ENCODE results near the gene ZCCHC12.
"Not testable (repeated sequence)": the region's sequence is repeated elsewhere in the genome, so short reads cannot be mapped to it uniquely, and the experiment has no call there.

Gene ZCCHC12

DNA sequence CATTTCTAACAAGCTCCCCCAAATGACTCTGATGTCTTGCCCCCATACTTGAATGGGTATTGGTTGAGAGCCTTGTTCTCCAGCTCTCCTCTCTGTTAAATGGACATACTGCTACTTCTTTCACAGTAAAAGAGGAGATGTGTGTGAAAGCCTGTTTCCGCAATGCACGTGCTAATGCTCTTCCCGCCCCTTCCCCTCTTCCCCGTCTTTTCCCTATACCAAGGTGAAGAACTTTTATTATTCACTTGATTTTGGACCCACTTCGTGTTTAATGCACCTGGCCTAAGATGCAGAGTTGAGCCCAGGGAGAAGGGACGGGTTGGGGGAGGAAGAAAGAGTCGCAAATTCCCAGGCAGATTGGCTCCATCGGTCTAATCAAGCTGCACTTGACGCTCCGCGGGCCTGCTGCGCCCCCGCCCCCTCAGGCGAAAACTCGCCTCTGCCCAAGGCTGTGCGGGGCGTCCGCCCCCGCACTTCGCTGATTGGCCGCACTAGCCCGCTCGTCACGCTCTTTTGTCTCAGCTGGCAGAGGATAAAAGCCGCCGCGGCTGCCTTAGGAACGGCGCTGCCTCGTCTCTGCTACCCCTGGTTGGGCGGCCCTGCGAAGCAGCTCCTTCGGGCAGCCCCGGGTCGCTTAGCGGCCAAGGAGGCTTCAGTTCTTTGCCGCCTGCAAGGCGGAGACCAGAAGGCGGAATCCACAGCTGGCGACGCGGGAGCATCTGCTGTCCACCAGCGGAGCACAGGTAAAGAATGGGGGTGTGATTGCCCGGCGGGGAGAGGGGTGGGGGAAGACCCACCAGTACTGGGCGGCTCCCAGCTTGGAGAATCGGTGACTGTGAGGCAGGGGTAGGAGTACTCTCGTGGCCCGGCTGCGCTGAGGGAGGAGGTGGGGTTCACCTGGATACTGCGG lies at the start of gene ZCCHC12:
Gene ZCCHC12, plus strand, starts transcription at position 562 of the 910 bp plus-strand sequence. CDS start 1,421 bp downstream, outside the sequence.
- H3K4me1 ChIP-seq (ENCODE audit: control insufficient read depth in 5 of 5, insufficient read depth in 5 of 5, low read length in 5 of 5), result peaks cover 0 to 20% (median 13%) of the 10 kb centered on the region in 5 donors
- peaks cover 24 to 48% (median 42%) of the 10 kb centered on the region in 5 donors for H3K27me3 ChIP-seq (ENCODE audit: control insufficient read depth in 5 of 5, insufficient read depth in 4 of 5, low read length in 5 of 5)
- H3K9ac ChIP-seq (ENCODE audit: low read length in 5 of 5), result no peak within 1 kb of the TSS
- peak within 1 kb of the TSS in 3 of 5 donors; percentile 26 to 45 (median 28) for H3K4me3 ChIP-seq (ENCODE audit: low read depth in 1 of 5, low read length in 5 of 5)
- H3K36me3 ChIP-seq (ENCODE audit: control insufficient read depth in 5 of 5, insufficient read depth in 5 of 5, low read length in 5 of 5), result no peaks in the 10 kb centered on the region
- H3K9me3 ChIP-seq (ENCODE audit: control insufficient read depth in 5 of 5, low read length in 5 of 5), result peaks cover 0 to 7% (median 3%) of the 10 kb centered on the region in 5 donors
- H3K27ac ChIP-seq (ENCODE audit: low read depth, low read length), result no peak within 1 kb of the TSS

GRCh38 chrX:118779581-118779980 lies 44.0 kb upstream of the ZCCHC12 start:
- no peaks in the 10 kb centered on the region for H3K9me3 ChIP-seq (ENCODE audit: control insufficient read depth in 5 of 5, low read length in 5 of 5)
- H3K4me1 ChIP-seq (ENCODE audit: control insufficient read depth in 5 of 5, insufficient read depth in 5 of 5, low read length in 5 of 5), result peaks cover 0 to 5% (median 0%) of the 10 kb centered on the region in 5 donors
- H3K9ac ChIP-seq (ENCODE audit: low read length in 5 of 5), result no peak overlapping the region
- no peak overlapping the region for H3K27ac ChIP-seq (ENCODE audit: low read depth, low read length)
- no peaks in the 10 kb centered on the region for H3K27me3 ChIP-seq (ENCODE audit: control insufficient read depth in 5 of 5, insufficient read depth in 4 of 5, low read length in 5 of 5)
- H3K36me3 ChIP-seq (ENCODE audit: control insufficient read depth in 5 of 5, insufficient read depth in 5 of 5, low read length in 5 of 5), result peaks cover 0 to 4% (median 3%) of the 10 kb centered on the region in 5 donors
- H3K4me3 ChIP-seq (ENCODE audit: low read depth in 1 of 5, low read length in 5 of 5), result no peak overlapping the region

- H3K9ac ChIP-seq (ENCODE audit: low read length in 5 of 5), result no peak overlapping the region
- no peaks in the 10 kb centered on the region for H3K27me3 ChIP-seq (ENCODE audit: control insufficient read depth in 5 of 5, insufficient read depth in 4 of 5, low read length in 5 of 5)
- H3K27ac ChIP-seq (ENCODE audit: low read depth, low read length), result peak overlapping the region; percentile 42
- peaks cover 0 to 5% (median 0%) of the 10 kb centered on the region in 5 donors for H3K4me1 ChIP-seq (ENCODE audit: control insufficient read depth in 5 of 5, insufficient read depth in 5 of 5, low read length in 5 of 5)
- H3K9me3 ChIP-seq (ENCODE audit: control insufficient read depth in 5 of 5, low read length in 5 of 5), result no peaks in the 10 kb centered on the region
- H3K4me3 ChIP-seq (ENCODE audit: low read depth in 1 of 5, low read length in 5 of 5), result no peak overlapping the region
- H3K36me3 ChIP-seq (ENCODE audit: control insufficient read depth in 5 of 5, insufficient read depth in 5 of 5, low read length in 5 of 5), result peaks cover 0 to 4% (median 0%) of the 10 kb centered on the region in 5 donors
These were observed 43.1 kb upstream of the ZCCHC12 start for GRCh38 chrX:118780509-118780908.

- H3K27me3 ChIP-seq (ENCODE audit: control insufficient read depth in 5 of 5, insufficient read depth in 4 of 5, low read length in 5 of 5), result no peaks in the 10 kb centered on the region
- H3K36me3 ChIP-seq (ENCODE audit: control insufficient read depth in 5 of 5, insufficient read depth in 5 of 5, low read length in 5 of 5), result peaks cover 0 to 4% (median 0%) of the 10 kb centered on the region in 5 donors
- no peaks in the 10 kb centered on the region for H3K9me3 ChIP-seq (ENCODE audit: control insufficient read depth in 5 of 5, low read length in 5 of 5)
- no peak overlapping the region for H3K9ac ChIP-seq (ENCODE audit: low read length in 5 of 5)
- no peak overlapping the region for H3K4me3 ChIP-seq (ENCODE audit: low read depth in 1 of 5, low read length in 5 of 5)
- peaks cover 0 to 5% (median 0%) of the 10 kb centered on the region in 5 donors for H3K4me1 ChIP-seq (ENCODE audit: control insufficient read depth in 5 of 5, insufficient read depth in 5 of 5, low read length in 5 of 5)
- H3K27ac ChIP-seq (ENCODE audit: low read depth, low read length), result peak overlapping the region; percentile 42
These were observed 42.7 kb upstream of the ZCCHC12 start for GRCh38 chrX:118780911-118781310.

DNA sequence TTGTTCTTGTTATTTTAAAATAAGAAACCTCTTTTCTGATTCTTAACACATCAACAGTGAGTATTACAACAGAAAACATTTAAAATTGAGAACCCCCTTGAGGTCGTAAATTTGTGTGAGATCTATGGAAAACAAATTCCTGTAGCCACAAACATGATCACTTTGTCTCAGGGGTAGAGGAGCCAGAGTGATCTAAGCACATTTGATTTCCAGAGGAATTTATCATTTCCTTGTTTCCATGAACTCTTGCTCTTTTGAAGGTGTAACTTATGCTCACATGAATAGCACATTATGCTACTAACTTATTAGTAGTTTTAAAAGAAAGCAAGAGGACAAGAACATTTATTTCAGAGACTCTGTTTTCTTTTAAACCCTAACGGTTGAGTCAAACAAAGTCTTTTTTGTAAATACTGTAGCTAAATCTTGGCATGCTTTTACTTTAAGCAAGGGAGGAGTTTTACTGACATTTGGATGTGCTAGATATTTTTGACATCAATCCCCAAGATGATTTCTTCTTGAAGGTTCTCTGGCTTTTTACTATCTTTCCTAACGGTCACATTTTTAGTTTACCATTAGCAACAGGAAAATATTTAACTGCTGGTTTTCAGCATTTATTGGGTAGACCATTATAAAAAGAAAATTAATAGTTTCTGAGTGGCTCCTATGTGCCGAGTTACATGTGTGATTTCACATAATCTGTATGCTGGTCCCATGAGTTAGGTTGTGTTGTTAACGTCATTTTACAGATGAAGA lies 27.9 kb upstream of the ZCCHC12 start:
- H3K36me3 ChIP-seq (ENCODE audit: control insufficient read depth in 5 of 5, insufficient read depth in 5 of 5, low read length in 5 of 5), result peaks cover 0 to 6% (median 4%) of the 10 kb centered on the region in 5 donors
- H3K27me3 ChIP-seq (ENCODE audit: control insufficient read depth in 5 of 5, insufficient read depth in 4 of 5, low read length in 5 of 5), result peaks cover 0 to 2% (median 0%) of the 10 kb centered on the region in 5 donors
- H3K27ac ChIP-seq (ENCODE audit: low read depth, low read length), result peak overlapping the region; percentile 14
- H3K9me3 ChIP-seq (ENCODE audit: control insufficient read depth in 5 of 5, low read length in 5 of 5), result no peaks in the 10 kb centered on the region
- peaks cover 0 to 4% (median 0%) of the 10 kb centered on the region in 5 donors for H3K4me1 ChIP-seq (ENCODE audit: control insufficient read depth in 5 of 5, insufficient read depth in 5 of 5, low read length in 5 of 5)
- no peak overlapping the region for H3K4me3 ChIP-seq (ENCODE audit: low read depth in 1 of 5, low read length in 5 of 5)
- no peak overlapping the region for H3K9ac ChIP-seq (ENCODE audit: low read length in 5 of 5)

DNA sequence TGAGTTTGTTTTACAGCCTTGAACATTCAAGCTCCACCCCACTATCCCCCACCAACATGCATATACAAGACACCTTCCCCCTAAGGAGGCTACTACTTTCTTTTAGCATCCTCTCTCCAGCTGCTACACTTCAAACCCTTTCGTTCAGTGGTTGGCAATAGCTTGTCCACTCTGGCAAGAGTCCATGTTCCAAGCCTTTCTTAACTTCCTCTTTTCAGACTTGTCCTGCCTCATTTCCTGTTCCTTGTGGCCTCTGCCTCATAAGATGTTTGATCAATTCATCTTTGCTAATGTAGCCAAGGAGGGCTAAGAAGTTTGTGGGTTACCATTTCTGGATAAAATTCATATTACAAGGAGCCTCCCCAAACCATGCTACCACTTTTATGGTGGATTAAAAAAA lies 20.8 kb upstream of the ZCCHC12 start:
- peaks cover 0 to 3% (median 0%) of the 10 kb centered on the region in 5 donors for H3K27me3 ChIP-seq (ENCODE audit: control insufficient read depth in 5 of 5, insufficient read depth in 4 of 5, low read length in 5 of 5)
- no peak overlapping the region for H3K27ac ChIP-seq (ENCODE audit: low read depth, low read length)
- H3K4me1 ChIP-seq (ENCODE audit: control insufficient read depth in 5 of 5, insufficient read depth in 5 of 5, low read length in 5 of 5), result peaks cover 0 to 3% (median 0%) of the 10 kb centered on the region in 5 donors
- H3K9ac ChIP-seq (ENCODE audit: low read length in 5 of 5), result no peak overlapping the region
- no peak overlapping the region for H3K4me3 ChIP-seq (ENCODE audit: low read depth in 1 of 5, low read length in 5 of 5)
- H3K9me3 ChIP-seq (ENCODE audit: control insufficient read depth in 5 of 5, low read length in 5 of 5), result no peaks in the 10 kb centered on the region
- no peaks in the 10 kb centered on the region for H3K36me3 ChIP-seq (ENCODE audit: control insufficient read depth in 5 of 5, insufficient read depth in 5 of 5, low read length in 5 of 5)

- Histone ChIP-seq H3K27ac (ENCODE audit: low read depth, low read length) (no peak overlapping the region), H3K9ac (ENCODE audit: low read length in 5 of 5) (no peak overlapping the region), H3K27me3 (ENCODE audit: control insufficient read depth in 5 of 5, insufficient read depth in 4 of 5, low read length in 5 of 5) (peaks cover 0 to 9% (median 5%) of the 10 kb centered on the region in 5 donors), H3K9me3 (ENCODE audit: control insufficient read depth in 5 of 5, low read length in 5 of 5) (no peaks in the 10 kb centered on the region), H3K4me3 (ENCODE audit: low read depth in 1 of 5, low read length in 5 of 5) (no peak overlapping the region), H3K36me3 (ENCODE audit: control insufficient read depth in 5 of 5, insufficient read depth in 5 of 5, low read length in 5 of 5) (no peaks in the 10 kb centered on the region), H3K4me1 (ENCODE audit: control insufficient read depth in 5 of 5, insufficient read depth in 5 of 5, low read length in 5 of 5) (peaks cover 0 to 3% (median 0%) of the 10 kb centered on the region in 5 donors)
These were observed 16.2 kb upstream of the ZCCHC12 start for GRCh38 chrX:118807151-118808017.

DNA sequence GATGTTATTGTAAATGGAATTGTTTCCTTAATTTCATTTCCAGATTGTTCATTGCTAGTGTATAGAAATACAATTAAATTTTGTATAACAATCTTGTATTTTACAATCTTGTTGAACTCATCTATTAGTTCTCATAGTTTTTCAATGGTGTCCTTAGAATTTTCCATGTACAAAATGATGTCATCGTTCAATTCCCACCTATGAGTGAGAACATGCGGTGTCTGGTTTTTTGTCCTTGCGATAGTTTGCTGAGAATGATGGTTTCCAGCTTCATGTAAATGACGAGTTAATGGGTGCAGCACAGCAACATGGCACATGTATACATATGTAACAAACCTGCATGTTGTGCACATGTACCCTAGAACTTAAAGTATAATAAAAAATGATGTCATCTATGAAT lies 6.4 kb upstream of the ZCCHC12 start:
- H3K9ac ChIP-seq (ENCODE audit: low read length in 5 of 5); H3K36me3 ChIP-seq (ENCODE audit: control insufficient read depth in 5 of 5, insufficient read depth in 5 of 5, low read length in 5 of 5); H3K4me3 ChIP-seq (ENCODE audit: low read depth in 1 of 5, low read length in 5 of 5); H3K4me1 ChIP-seq (ENCODE audit: control insufficient read depth in 5 of 5, insufficient read depth in 5 of 5, low read length in 5 of 5); H3K27ac ChIP-seq (ENCODE audit: low read depth, low read length); H3K27me3 ChIP-seq (ENCODE audit: control insufficient read depth in 5 of 5, insufficient read depth in 4 of 5, low read length in 5 of 5); H3K9me3 ChIP-seq (ENCODE audit: control insufficient read depth in 5 of 5, low read length in 5 of 5): not testable (repeated sequence)

DNA sequence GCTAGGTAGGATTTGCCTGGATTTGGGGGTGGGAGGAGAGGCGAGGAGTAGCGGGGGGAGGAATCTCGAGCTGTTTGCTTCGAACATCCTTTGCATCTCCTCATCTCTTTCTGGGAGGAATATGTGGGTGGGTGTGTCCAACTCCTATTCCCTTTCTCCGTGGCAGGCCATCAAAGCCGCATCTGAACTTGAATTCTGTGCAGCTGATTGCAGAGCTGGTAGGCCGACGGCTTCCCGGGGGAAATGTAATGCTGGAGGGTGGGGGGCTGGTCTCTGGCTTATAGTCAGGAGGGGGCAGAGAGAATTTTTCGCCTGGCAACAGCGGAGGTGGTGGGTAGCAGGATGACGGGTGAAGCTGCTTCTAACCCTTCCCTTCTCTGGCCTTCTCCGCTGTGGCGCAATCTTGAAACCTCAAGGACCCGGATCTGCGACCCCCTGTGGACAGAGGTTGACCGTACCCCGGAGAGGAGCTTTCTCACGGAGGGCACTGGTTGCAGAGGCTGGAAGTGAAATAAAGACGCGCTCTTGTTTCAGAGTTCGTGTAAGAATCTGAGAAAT lies 628 bp downstream of the ZCCHC12 start:
- Histone ChIP-seq H3K9ac (ENCODE audit: low read length in 5 of 5) (no peak overlapping the region), H3K27me3 (ENCODE audit: control insufficient read depth in 5 of 5, insufficient read depth in 4 of 5, low read length in 5 of 5) (peaks cover 24 to 52% (median 45%) of the 10 kb centered on the region in 5 donors), H3K4me1 (ENCODE audit: control insufficient read depth in 5 of 5, insufficient read depth in 5 of 5, low read length in 5 of 5) (peaks cover 0 to 20% (median 13%) of the 10 kb centered on the region in 5 donors), H3K4me3 (ENCODE audit: low read depth in 1 of 5, low read length in 5 of 5) (peak overlapping the region in 2 of 5 donors; percentile 26 to 45), H3K9me3 (ENCODE audit: control insufficient read depth in 5 of 5, low read length in 5 of 5) (peaks cover 0 to 7% (median 3%) of the 10 kb centered on the region in 5 donors), H3K36me3 (ENCODE audit: control insufficient read depth in 5 of 5, insufficient read depth in 5 of 5, low read length in 5 of 5) (no peaks in the 10 kb centered on the region), H3K27ac (ENCODE audit: low read depth, low read length) (no peak overlapping the region)

Data from subcutaneous abdominal adipose tissue (tissue), 5 donors.